Right lobe of liver (tissue), 6 donors: ENCODE data around the gene SUSD2. TPM values are rescaled to one million over a fixed set of nuclear protein-coding genes. Genes with fewer than 3 reads are reported as not detected.
A peak's percentile ranks its signal among the peaks of the same experiment; 100 is the strongest.

Experiments
- ATAC-seq, 4 donors: fragments of 200-7000 bp; cut with Tn5 transposase; one replicate each; pipeline ENCODE4 v1.9.1; 2020; ENCODE audit warnings: mild to moderate bottlenecking in 4 of 4, moderate library complexity in 4 of 4
- DNase-seq, 3 donors: peaks; one replicate each; pipeline ENCODE4 v3.0.0-alpha.2; 2020
- H3K27ac ChIP-seq, 3 donors: fragments of 200-600 bp; one replicate each; pipeline ENCODE4 v1.8.0; 2022
- H3K27me3 ChIP-seq, 2 donors: fragments of 200-600 bp; one replicate each; pipeline ENCODE4 v1.8.0; 2022
- H3K36me3 ChIP-seq, 4 donors: fragments of 200-600 bp; sonication (generic) in 1 of 4; one replicate each; pipeline versions ENCODE4 v1.5.1 to v1.8.0; 2017 to 2022; ENCODE audit warnings: control low read depth in 1 of 4
- H3K4me1 ChIP-seq, 4 donors: fragments of 200-600 bp; sonication (generic) in 1 of 4; one replicate each; pipeline versions ENCODE4 v1.5.1 to v1.8.0; 2017 to 2022; ENCODE audit warnings: control low read depth in 1 of 4
- H3K4me3 ChIP-seq, 3 donors: fragments of 200-600 bp; one replicate each; pipeline ENCODE4 v1.8.0; 2022
- H3K9me3 ChIP-seq, 4 donors: fragments of 200-600 bp; sonication (generic) in 1 of 4; one replicate each; pipeline versions ENCODE4 v1.5.1 to v1.8.0; 2017 to 2022; ENCODE audit warnings: control low read depth in 1 of 4
- CTCF ChIP-seq, 4 donors: fragments of 200-600 bp in 3 of 4; fragments of 450-650 bp in 1 of 4; IDR thresholded peaks; one replicate each; pipeline versions ENCODE4 v1.5.1 to v1.8.0; 2016 to 2022; ENCODE audit warnings: antibody characterized with exemption in 4 of 4, mild to moderate bottlenecking in 2 of 4
- POLR2A ChIP-seq: fragments of 450-650 bp; IDR thresholded peaks from one replicate; pipeline ENCODE4 v1.6.1; 2017; ENCODE audit warnings: antibody characterized with exemption, mild to moderate bottlenecking
- WGBS: methylation state at CpG from one replicate; pipeline ENCODE4 v1.1.6; 2018; ENCODE audit warnings: low coverage, low lambda C conversion rate; ENCODE audit not compliant: insufficient coverage; ENCODE audit errors: missing lambda C conversion rate; 5-methylcytosine and 5-hydroxymethylcytosine counted together
- intact Hi-C, 2 donors: fragments of 100-400 bp; cut with DNase I; formaldehyde crosslinking; loops; one replicate each; pipeline versions ENCODE4 v1.11.2 to v1.14.1; 2022
- total RNA-seq, 6 experiments: library from RNA; depleted of rRNA in 2 of 6; stranded (reverse); fragments of >200 nt in 2 of 6; fragmentation: NEBNext Ultra II Directional in 3 of 6; extraction: Animal tissue kit (Norgen Biotek cat#: 25700) in 3 of 6; gene quantifications; one replicate each; pipeline versions ENCODE4 v1.1.0 to v1.2.4, GENCODE V29; 2016 to 2023
- donor health status: DM: no; HTN: yes; CAD: no.
- donor health status: DM: no; HTN: no; CAD: no.
- donor health status: DM: no; HTN: no; CAD: no.
- donor health status: DM: no; HTN: yes; CAD: no.
- donor health status: DM: no; HTN: yes; CAD: no.

SUSD2 gene
- total RNA-seq, 6 experiments from 2014 or later = 0.61 to 6.8 (median 2.0) TPM

DNA sequence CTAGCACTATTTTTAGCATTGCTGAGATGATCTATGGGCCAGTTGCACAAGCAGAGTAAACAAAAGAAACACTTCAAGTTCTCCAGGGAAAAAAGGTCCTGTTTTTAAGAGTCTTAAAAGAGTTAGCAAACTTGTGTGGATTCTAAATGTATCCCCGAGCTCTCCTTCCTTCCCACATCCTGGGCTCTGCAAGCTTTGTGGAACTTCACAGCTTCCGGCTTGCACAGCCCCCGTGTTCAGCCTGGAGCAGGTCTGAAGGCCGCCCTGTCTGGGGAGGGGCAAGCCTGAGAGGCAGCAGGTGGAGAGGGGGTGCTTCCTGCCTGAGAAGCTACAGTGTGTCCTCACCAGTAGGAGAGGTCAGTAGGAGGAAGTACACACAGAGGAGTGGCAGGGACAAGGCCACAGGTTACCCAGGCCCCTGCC, 35.1 kb upstream of the SUSD2 start:
- intact Hi-C loops = no loop called here
- no peak for DNase-seq
- 39% methylated on average over 4 of the region's 4 CpGs for WGBS

GRCh38 chr22:24146791-24147353, 34.4 kb upstream of the SUSD2 start:
- Histone ChIP-seq H3K9me3 (no peaks in the 10 kb centered on the region), H3K4me3 (no peak overlapping the region), H3K36me3 (no peaks in the 10 kb centered on the region), H3K4me1 (peaks cover 0 to 14% (median 7%) of the 10 kb centered on the region in 4 donors), H3K27me3 (no peaks in the 10 kb centered on the region), H3K27ac (peak overlapping the region in 2 of 3 donors; percentile 26 to 66)
- intact Hi-C loops = no loop called here
- TF ChIP-seq CTCF (IDR thresholded peaks at IDR 0.05) = no peak
- no peak for TF ChIP-seq POLR2A
- ATAC-seq (no peak), DNase-seq (no peak)
- 54% methylated on average over 2 of the region's 4 CpGs for WGBS

More for the DNA sequence above, 35.1 kb upstream of the SUSD2 start:
- ATAC-seq = peak; percentile 44 to 58 (median 51)
- Histone ChIP-seq H3K9me3 (no peaks in the 10 kb centered on the region), H3K36me3 (no peaks in the 10 kb centered on the region), H3K27me3 (no peaks in the 10 kb centered on the region), H3K27ac (peak overlapping the region in 2 of 3 donors; percentile 26 to 66), H3K4me1 (peaks cover 0 to 14% (median 7%) of the 10 kb centered on the region in 4 donors), H3K4me3 (no peak overlapping the region)
- TF ChIP-seq POLR2A = no peak
- TF ChIP-seq CTCF (IDR thresholded peaks at IDR 0.05) = no peak

DNA sequence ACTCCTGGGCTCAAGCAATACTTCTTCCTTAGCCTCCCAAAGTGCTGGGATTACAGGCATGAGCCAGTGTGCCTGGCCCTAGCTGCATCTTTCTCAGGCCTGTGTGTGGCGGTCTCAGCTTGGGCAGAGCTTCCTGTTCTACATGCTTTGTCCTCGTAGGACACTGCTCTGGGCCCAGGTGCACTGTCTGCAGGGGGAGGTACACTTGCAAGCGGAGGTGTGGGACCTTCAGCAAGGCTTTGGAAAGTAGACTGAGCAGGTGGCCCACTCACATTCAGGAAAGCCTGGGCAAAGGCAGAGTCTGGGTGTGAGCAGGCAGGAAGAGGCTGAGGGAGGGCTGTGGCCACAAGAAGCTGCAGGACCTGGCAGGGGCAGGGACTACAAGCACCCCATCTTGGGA, 33.6 kb upstream of the SUSD2 start:
- Histone ChIP-seq H3K27me3 (no peaks in the 10 kb centered on the region), H3K4me3 (no peak overlapping the region), H3K9me3 (no peaks in the 10 kb centered on the region), H3K36me3 (no peaks in the 10 kb centered on the region), H3K27ac (peak overlapping the region in 1 of 3 donors; percentile 4), H3K4me1 (peaks cover 0 to 14% (median 7%) of the 10 kb centered on the region in 4 donors)
- WGBS = 60% methylated on average over 2 of the region's 3 CpGs
- TF ChIP-seq POLR2A (no peak), CTCF (IDR thresholded peaks at IDR 0.05) (no peak)
- no peak for DNase-seq
- intact Hi-C loops = no loop called here
- ATAC-seq = no peak

GRCh38 chr22:24148266-24149197, 32.8 kb upstream of the SUSD2 start:
- H3K4me1 ChIP-seq = peaks cover 0 to 14% (median 7%) of the 10 kb centered on the region in 4 donors
- no peak overlapping the region for H3K4me3 ChIP-seq
- peak overlapping the region in 1 of 3 donors; percentile 4 for H3K27ac ChIP-seq
- H3K36me3 ChIP-seq = no peaks in the 10 kb centered on the region
- TF ChIP-seq CTCF (IDR thresholded peaks at IDR 0.05) (no peak), POLR2A (no peak)
- WGBS = no CpG with 5 or more reads among the region's 5 CpGs
- ATAC-seq (no peak), DNase-seq (no peak)
- no peaks in the 10 kb centered on the region for H3K27me3 ChIP-seq
- intact Hi-C loops = no loop called here
- H3K9me3 ChIP-seq = no peaks in the 10 kb centered on the region
